NCI-H446 (cell line): Measurements from ENCODE around the gene DNAL4.

Experiments used
- DNase-seq, 2 experiments: peaks; one replicate each; lab custom pipeline; 2025; lab: John Stamatoyannopoulos, UW

DNAL4 gene, protein sequence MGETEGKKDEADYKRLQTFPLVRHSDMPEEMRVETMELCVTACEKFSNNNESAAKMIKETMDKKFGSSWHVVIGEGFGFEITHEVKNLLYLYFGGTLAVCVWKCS

DNA sequence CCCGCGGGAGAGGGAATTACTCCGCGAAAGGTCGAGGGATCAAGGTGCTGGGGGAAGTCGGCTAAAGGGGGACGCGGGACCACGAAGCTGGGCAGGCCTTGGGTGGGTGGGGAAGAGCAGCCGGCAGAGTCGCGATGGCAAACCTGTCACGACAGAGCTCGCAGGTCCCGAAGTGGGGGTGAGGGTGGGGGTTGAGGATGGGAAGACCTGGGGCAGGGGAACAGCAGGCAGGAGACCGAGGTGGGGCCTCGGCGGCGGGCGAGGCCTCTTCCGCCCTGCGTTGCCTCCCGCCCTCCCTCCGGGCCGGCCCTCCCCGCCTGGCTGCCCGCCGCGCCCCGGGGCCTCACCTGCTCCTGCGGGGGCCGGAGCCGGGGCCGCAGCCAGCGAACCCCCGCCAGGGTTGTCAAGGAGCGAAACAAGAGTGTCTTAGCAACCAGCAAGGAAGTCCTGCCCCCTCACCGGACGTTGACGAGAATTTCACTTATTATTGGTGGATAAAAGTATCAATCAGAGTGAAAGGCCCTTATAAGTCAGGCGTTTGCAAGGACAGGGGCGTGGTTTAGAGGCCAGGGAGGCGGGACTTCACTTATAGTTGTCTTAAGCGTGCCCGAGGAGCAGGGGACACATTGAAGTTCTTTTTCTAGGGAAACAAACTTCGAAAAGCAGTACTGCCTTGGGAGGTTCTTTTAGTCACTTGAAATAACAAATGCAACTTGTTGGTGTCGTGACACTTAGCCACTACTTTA lies at the start of gene DNAL4:
Gene DNAL4 (minus strand): TSS at position 423 of the 746 bp plus-strand sequence. CDS start 11,412 bp downstream, outside the sequence.
- peak; percentile 97 to 100 for DNase-seq

DNA sequence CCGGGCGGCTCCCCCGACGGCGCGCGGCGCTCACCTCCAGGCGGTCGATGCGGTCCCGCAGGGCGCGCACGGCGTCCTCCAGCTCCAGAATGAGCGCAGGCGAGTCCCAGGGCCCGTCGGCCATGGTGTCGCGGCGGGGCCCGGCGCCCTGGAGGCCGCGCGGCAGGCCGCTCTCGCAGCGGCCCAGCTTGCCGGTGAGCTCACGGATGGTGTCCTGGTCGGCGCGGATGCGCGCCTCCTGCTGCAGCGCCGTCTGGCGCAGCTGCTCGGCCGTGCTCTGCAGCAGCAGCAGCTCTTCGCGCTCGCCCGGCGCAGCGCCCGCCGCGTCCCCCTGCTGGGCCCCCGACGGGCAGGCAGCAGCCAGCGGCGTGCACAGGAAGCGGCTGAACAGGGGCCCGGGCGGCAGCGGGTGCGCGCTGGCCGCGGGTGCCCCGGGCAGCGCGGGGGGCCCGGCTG lies 49.3 kb upstream of the DNAL4 start:
- DNase-seq = peak; percentile 41 to 82

DNA sequence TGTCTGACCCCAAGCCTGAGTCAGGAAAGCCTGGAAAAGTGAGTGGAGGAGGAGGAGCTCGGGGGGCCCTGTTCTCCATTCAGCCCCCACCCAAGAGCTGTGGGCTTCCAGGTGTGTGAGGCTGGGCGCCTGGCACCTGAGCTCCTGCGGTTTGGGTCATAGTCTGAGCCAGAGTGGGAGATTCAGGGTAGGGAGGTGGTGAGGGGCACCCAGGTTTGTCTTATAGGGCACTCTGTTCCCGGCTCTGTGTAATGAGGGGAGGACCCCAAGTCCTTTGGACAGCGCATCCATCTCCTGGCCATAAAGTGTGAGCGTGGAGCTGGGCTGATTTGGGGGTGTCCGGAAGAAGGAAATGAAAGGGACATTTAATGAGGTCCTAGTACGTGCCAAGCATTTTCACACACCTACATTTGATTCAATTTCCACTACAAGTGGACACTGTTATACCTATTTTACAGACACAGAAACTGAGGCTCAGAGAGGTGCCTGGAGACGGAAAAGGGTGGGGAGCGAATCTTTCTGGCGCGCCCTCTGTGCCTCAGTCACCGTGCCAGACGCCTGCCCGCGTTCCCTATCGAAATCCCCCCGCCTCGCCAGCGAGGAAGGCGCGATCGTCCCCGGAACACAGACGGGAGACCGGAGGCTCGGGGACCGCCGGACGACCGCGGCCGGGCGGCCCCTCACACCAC lies 48.7 kb upstream of the DNAL4 start:
- DNase-seq = no peak

DNA sequence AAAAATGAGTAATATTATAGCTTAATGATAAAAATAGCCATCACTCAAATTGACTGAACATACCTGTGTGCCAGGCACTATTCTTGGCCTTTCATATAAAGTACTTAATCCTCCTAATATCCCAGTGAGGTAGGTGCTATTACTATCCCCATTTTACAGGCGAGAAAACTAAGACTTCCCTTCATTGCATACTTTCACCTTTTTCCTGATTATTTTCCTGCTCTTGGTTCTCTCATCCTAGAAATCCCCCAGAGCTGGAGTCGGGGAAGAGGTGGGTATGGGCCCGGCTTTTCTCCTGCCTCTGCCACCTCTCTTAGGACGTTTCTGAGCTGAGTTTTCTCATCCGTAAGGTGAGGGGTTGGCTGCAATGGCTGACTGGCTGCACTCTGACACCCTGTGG lies 47.7 kb upstream of the DNAL4 start:
- DNase-seq = no peak

DNA sequence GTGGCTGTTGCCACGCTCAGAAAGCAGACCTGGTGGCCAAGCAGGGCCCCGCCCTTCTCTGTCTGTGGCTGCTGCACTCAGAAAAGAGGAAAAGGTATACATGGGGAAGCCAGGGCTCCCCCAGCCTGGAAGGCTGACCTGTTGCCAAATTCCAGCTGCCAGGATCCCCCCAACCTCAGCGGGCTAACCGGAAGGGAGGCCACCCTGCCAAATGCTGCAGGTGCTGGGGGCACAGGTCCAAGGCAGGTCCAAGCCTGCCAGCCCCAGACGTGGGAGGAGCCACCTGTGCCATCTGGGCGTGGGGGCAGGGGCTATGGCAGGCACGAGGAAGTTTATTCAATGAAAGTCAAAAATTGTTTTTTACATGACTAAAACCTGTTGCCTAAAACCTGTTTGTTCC lies 47.3 kb upstream of the DNAL4 start:
- peak in 1 of 2 experiments; percentile 48 for DNase-seq

DNA sequence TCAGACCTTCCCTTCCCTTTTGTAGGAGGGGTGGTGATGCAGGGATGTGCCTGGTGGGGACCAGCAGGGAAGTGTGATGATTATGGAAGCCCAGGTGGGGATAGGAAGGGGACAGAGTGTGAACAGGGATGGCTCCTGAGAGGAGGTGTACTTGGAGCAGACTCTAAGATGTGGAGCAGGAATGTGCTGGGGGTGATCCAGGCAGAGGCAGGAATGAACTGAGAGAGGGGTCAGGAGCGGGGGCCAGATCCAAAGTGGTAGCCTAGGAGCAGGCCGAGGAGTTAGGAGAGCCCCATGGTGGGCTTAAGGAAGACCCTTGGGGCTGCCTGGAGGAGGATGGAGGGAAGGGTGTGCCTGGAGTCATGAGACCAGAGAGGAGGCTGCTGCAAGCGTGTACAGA lies 46.2 kb upstream of the DNAL4 start:
- no peak for DNase-seq

DNA sequence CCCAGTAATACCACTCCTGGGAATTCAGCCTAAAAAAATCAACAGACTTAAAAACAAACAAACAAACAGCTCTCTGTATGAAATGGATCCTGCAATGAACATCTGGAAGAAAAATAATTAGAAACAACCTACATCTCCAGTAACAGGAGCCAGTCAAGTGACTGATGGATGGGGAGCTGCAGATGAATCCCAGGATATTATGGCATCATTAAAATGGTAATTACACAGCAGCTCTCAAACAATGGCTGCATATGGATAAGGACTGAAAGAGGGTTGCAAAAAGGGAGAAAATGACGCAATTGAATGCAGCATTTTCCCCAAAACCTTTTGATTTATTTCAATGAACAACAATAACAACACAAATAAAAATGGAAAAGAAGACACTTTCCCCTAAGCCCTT lies 45.7 kb upstream of the DNAL4 start:
- no peak for DNase-seq

DNA sequence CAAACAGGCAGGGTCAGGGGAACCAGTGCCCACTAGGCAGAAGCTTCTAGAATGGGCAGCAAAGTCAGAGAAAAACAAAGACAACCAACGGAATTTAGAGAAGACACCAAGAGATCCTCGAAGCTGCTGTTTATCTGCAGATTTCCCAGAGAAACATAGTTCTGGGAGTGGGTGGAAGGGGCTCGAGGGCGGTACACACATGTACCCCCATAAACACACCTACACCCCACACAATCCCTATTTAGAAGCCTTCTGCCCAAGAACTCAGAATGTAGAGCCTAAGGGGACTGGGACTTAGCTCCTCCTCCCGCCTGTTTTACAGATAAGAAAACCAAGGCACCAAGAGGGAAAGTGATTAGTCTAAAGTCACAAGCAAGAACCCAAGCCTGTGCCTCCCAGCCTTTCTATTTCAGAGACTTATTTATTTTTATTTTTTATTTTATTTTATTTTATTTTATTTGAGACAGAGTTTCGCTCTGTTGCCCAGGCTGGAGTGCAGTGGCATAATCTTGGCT lies 43.5 kb upstream of the DNAL4 start:
- no peak for DNase-seq

DNA sequence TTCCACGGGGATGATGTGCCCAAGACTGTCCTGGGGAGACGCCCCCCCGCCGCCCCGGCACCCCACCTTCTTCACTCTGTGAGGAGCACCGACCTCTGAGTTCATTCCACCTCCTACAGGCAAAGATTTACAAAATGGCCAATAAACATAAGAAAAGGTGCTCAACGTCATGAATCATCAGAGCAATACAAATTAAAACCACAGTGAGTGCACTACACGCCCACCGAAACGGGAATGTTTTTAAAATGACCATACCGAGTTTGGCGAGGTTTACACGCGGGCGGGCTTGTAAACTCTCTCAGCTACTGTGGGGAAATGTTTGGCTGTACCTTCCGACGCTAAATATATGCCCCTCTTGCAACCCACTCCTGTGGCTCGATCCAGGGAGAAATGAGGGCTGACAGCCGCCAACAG lies 42.0 kb upstream of the DNAL4 start:
- DNase-seq = no peak

DNA sequence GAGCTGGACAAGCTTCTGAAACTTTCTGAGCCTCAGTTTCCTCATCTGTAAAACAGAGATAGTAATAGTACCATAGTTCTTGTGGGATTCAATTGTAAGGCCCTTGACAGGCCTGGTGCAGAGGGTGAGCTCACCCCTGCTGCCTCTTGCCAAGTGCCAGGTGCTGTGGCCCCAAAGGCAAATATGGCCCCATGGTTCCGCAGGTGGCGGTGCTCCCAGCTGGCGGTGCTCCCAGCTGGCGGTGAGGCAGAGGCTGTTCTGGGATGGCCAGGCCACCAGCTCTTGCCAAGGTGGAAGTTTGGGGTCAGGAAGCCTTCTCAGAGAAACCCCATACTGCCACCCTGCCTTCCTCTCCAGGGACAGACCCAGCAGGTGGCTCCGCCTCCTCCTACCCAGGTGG lies 41.0 kb upstream of the DNAL4 start:
- DNase-seq = peak in 1 of 2 experiments; percentile 69

DNA sequence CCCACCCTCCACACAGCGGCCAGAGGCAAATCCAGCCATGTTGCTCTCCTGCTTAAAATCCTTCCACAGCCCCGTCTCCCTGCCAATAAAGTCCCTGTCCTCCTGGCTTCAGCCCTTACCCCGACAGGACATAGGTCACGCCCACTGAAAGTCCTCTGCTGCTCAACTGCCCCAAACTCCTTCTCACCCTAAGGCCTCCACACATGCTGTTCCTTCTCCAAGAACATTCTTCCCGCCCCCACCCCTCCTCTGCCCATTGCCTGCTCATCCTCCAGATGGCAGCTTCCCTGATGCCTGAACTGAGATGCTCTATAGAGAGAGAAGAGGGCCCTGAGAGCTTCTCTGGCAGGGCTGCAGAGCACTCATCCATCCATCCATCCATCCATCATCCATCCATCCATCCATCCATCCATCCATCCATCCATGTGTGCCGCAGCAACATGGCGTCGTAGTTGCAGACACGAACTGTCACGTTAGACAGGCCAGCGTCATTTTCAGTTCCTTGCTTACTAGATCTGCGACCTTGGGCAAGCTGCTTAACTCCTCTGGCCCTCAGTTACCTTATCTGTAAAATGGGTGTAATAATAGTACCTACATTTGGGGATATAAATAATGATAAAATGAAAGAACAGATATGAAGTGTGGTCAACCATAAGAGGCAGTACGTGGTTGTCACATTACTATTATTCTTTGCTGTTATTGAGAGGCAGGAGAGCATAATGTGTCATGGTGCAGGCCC lies 40.4 kb upstream of the DNAL4 start:
- DNase-seq = peak in 1 of 2 experiments; percentile 72

DNA sequence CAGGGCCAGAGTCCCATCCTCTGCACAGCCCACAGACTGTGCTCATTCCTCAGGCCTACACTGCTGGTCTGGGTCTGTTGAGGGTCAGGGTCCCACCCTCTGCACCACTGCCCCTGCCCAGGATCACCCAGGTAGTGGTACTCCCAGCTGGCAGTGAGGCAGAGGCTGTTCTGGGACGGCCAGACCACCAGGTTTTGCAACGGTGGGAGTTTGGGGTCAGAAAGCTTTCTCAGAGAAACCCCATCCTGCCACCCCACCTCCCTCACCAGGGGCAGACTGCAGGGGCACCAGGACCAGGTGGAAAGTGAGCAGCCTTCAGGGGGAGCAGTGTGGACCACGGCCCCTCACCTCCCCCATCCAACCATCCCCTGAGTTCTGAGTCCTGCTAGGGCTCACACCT lies 39.1 kb upstream of the DNAL4 start:
- DNase-seq = no peak

DNA sequence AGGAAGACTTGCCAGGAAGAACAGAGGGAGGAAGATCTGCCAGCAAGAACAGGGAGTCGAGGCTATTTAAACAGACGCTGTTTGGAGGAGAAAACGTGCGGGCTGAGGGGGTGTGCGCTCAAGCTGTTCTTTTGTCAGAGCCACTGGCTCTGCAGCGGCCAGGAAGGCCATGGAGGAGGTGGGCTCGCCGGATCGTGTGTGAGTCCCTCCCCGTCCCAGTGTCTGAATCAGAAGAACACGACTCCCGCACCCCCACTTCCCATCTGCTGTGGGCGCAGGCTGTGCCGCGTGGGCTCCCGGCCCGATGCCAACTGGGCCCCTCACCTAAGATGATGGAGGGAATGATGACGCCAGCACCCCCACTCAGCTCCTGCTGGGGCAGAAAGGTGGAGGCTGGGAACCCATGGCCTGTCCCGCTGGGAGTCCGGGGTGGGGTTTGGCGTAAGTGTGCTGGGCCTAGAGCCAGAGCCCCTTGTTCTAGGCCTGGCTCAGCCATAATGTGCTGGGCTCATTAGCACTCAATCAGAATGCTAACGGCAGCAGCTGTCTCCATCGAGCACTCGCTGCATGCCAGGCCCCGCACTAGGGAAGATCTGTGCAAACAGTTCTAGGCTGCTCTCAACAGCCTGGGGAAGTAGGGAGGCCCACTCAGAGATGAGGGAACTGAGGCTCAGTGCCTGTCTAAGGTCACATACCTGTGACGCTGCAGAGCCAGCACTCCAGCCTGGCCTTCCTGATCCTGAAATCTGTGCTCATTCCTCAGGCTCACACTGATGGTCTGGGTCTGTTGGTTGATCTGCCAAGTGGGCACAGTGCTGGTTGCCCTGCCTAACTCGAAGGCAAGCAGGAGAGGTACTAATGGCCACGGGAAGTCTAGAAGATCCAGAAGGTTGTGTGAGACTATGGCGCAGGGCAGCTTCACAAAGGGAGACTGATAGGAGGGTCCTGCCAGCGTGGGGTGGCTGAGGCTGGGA lies 38.3 kb upstream of the DNAL4 start:
- peak; percentile 97 to 99 for DNase-seq

DNA sequence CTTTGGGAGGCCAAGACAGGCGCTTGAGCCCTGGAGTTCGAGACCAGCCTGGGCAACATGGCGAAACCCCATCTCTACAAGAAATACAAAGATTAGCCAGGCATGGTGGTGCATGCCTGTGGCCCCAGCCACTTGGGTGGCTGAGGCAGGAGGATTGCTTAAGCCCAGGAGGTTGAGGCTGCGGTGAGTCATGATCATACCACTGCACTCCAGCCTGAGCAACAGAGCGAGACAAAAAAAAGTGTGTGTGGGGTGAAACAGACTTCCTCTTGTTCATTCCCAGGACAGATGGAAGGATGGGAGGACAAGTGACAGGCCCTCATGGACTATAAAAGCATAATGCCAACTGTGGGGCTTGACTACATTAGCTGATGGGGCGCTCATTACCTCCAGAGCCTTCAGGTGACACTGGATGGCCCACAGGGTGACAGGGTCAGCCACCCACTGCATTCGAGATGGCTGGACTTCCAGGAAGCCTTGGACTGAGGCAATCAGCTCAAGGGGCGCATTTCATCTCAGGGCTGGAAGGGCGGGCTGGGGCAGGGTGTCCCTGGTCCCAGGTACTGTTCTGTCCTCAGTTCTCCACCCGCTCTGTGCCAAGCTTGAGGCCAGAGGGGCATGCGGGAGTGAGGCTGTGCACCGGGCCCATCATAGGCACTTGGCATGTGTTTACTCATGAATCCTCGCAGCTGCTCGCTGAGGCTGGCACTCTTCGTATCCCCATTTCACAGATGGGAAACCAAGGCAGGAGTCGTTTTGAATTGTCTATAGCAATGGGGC lies 37.4 kb upstream of the DNAL4 start:
- DNase-seq = peak; percentile 41 to 78

DNA sequence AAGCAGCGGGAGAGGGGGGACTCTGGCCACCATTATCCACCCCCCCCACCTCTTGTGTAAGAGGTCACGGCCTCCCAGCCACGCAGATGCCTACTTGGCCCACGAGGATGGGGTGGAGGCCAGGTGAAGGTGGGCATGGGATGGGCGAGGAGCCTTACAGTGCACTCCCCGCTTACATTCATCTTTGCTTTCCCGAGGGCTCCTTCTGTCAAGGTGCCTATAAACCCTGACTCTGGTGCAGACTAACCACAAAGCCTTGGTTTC lies 36.8 kb upstream of the DNAL4 start:
- no peak for DNase-seq

DNA sequence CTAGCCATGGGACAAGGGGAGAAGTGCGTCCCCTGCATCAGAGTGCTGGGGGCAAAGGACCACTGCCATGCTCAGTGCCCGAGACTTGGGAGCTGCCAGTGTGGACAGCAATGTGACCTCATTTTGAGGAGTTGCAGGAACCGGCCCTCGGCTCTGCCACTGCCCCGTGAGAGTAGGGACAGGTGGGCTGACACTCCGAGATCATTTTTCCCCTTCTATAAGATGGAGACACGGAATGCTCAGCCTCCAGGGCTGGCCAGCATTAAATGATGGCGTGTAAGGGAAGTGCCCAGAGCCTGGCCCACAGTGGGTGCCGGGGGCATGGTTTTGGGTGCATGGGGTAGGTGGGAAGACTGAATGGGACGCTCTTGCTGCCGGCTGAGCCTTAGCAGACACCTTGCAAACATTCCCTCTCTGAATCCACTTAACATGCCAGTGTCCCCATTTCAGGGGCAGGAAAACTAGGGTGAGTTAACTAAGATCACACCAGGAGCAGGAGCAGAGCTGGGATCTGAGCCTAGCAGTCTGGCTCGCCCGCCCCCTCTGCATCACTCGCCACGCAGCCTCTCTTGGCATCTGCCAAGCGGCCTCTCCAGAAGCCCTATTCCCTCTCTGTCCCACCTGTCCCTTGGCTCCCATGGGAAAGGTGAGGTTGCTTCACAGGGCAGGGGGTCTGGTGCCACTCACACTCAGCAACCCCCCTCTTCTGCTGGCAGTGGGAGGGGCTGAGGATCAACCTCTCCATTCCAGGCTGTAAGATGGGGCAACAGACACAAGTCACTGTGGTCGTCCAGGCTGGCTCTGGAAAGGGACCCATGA lies 36.3 kb upstream of the DNAL4 start:
- DNase-seq = peak in 1 of 2 experiments; percentile 19

DNA sequence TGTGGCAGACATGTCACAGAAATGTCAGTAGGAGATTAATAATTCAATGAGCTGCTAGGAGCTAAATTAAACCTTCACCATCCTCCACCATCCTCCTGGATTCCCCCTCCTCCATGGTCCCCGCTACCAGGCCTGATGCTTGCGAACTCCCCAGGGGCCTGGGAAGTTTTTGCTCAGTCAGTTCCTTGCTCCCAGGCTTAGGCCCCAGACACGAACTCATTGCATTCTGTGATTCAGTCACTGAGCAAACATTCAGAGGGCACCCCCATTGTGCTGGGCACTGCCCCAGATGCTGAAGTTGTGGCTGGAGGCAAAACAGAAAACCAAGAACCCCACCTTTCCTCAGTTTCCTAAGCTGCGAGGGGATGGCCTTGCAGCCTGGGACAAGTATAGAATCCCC lies 35.5 kb upstream of the DNAL4 start:
- no peak for DNase-seq

DNA sequence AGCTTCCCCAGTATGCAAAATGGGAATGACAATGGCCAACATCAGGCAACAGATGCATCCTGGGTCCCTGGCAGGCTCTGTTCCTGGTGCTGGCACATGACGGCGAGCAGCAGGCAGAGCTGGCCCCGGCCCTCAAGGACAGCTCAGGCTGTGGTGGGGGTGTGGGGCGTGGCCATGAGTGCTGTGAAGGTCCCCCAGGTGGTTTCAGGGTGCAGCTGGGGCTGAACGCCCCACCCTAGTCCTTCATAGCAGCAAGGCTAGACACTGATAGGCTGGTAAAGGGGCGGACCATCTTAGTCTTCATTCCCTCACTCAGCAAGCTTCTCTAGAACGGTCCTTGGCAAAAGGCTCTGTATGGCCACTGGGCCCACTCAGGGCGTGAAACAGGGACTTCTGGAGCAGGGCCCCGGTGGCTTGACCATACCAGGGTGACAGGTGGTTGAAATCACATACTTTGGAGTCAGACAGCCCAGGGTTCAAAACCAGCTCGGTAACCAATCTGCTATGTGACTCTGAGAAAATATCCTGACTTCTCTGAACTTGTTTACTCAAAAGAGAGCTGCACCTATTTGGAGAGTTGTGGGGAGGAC lies 34.8 kb upstream of the DNAL4 start:
- DNase-seq = peak in 1 of 2 experiments; percentile 84

DNA sequence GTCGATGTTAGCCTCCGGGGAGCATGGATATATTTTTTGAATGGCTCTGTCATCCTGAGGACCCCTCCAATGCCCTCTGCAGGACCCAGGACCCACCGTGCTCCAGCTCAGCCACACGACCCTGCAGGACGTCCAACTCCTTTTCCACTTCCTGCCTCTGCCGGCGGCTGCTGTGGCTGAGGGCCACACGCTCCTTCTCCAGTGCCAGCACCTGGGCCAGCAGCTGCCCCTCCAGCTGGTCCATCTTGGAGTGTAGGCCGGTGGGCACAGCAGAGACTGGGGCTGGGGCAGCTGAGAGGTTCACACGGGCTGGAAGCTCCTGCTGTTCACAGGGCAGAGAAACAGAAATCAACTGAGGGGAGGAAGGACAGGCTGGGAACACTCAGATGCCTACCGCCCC lies 34.2 kb upstream of the DNAL4 start:
- DNase-seq = peak in 1 of 2 experiments; percentile 84
